GM10847 (cell line): ENCODE results near the gene DENND2C.
A peak's percentile ranks its signal among the peaks of the same experiment; 100 is the strongest.

Experiments
- POLR2A ChIP-seq: IDR thresholded peaks from 2 replicates; pipeline ENCODE4 v1.6.1; 2011; ENCODE audit not compliant: insufficient read length; ENCODE audit errors: extremely low read depth

Gene DENND2C, protein sequence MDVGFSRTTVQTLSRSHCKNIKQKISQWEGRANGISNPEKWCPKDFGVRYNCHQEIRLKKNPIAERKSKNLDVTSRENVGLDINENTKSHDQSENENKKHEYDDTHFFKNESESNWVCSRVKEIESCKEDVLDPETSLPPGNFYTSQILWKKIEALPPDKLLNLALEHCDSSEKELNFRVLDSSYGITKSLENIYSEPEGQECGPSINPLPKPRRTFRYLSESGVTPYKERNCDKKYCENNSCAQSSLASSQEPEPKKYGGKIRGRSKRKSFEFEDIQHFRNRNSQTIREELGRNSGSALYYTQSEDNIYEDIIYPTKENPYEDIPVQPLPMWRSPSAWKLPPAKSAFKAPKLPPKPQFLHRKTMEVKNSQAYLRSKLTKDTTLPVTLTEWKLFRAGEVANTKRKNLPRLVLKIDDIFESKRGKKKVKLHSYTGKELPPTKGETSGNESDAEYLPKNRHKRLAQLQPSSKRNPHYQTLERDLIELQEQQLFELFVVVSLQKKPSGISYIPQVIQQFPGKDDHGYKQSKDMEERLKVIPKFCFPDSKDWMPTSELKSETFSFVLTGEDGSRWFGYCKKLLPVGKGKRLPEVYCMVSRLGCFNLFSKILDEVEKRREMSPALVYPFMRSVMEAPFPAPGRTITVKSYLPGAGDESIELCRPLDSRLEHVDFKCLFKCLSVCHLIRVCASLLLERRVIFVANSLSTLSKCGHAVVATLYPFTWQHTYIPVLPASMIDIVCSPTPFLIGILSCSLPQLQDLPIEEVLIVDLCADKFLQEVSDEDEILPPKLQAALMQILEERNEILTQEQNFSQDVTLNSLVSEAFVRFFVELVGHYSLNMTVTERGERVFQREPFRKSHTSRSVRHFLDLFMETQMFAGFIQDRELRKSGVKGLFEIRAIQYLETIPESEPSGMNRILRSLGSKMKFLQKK

GRCh38 chr1:114669562-114670082, at the start of gene DENND2C:
TSS of gene DENND2C (minus strand) at chr1:114670049. CDS start at chr1:114625984, 44,065 bp downstream.
- TF ChIP-seq POLR2A, result no peak

- no peak for TF ChIP-seq POLR2A
Measured at GRCh38 chr1:114719424-114719787, 49.6 kb upstream of the DENND2C start.

DNA sequence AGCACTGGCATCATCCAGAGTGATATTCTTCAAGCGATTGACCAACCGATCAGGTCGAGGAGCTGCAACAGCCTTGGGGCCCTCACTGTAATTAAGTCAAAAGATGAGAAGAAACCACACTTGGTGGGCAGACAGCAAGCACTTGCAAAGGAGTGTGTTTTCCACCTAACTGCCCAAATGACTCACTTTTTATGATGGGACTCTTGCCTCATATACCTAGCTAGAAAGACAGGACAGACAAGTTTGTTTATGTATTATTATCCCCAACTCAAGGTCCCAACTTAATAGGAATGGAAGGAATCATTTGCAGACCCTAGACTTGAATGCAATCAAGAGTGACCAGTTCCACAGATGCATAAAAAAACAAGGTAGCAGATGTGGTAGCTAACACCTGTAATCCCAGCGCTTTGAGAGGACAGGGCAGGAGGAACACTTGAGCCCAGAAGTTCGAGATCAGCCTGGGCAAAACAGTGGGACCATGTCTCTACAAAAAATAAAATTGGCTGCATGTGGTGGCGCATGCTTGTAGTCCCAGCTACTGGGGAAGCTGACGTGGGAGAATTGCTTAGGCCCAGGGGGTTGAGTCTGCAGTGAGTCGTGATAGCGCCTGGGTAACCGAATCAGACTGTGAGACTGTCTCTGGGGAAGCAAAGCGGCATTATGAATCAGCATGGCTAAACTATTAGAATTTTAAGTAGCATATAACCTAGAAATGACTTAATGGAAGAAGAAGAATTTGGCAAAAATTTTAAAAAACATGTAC, 49.0 kb upstream of the DENND2C start:
- TF ChIP-seq POLR2A, result no peak

GRCh38 chr1:114716304-114717170, 46.7 kb upstream of the DENND2C start, which contains the start of gene NRAS:
TSS of gene NRAS (minus strand) at chr1:114716771. CDS start at chr1:114716160, 611 bp downstream.
- peak; percentile 54 for TF ChIP-seq POLR2A

DNA sequence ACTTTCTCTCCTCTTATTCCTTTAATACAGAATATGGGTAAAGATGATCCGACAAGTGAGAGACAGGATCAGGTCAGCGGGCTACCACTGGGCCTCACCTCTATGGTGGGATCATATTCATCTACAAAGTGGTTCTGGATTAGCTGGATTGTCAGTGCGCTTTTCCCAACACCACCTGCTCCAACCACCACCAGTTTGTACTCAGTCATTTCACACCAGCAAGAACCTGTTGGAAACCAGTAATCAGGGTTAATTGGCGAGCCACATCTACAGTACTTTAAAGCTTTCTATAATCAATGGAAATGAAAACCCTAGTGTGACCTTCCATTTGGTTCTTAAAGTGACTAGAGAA, 46.1 kb upstream of the DENND2C start:
- TF ChIP-seq POLR2A, result no peak

GRCh38 chr1:114712977-114713376, 43.1 kb upstream of the DENND2C start:
- no peak for TF ChIP-seq POLR2A

- no peak for TF ChIP-seq POLR2A
Measured at GRCh38 chr1:114710360-114710759, 40.5 kb upstream of the DENND2C start.

DNA sequence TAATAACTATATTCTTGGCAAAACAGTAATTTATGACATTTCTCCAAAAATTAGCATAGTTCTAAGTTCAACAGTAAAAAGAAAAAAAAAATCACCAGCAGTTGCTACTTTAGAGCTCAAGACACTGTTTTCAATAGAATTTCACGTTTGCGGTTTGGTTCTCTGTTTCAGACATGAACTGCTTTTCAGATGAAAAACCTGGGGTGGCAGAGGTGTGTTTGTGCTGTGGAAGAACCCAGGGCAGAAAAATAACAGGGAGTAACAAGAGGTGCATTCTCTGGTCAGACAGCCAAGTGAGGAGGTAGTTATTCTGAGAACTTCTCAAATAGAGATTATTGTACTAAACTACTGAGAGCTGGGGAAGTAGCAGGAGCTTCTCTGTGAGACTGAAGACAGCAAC, 37.8 kb upstream of the DENND2C start:
- TF ChIP-seq POLR2A, result no peak

DNA sequence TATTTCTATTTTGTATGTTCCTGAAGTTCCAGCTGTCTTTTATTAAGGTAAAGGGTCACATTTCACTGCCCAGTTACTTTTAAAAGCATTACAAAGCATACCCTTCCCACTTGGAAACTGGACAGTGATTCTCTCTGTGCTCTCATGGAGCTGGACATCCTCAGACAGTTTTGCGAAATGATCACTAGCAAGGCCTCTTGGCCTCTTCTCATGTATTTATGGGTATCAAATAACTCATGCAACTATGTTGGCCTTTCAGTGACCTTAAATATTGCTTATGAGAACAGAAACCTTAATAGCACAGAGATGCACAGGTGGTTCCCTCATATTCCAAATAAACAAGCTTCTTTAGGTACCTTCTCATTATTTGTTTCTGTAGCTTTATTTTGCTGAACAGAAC, 33.4 kb upstream of the DENND2C start:
- no peak for TF ChIP-seq POLR2A

DNA sequence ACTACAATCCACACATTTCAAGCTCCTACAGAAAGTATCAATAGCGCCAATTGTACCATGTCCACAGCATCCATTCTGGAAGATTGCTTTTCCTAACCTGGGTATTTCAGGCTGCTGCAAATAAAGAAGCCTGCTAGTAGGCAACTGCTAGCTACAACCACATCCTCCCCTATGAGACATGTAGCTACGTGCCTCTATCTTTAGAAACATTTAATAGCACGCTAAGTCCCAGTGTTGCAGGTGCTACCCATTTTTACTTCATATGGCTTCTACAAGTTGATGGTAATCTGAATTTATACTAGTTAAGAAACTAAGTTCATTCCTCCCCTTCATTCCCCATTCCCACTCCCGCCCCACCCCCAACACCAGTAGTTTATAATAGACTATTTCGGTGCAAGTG, 32.9 kb upstream of the DENND2C start:
- TF ChIP-seq POLR2A, result no peak

GRCh38 chr1:114701931-114702330, 32.1 kb upstream of the DENND2C start:
- TF ChIP-seq POLR2A, result no peak

GRCh38 chr1:114700036-114700600, 30.3 kb upstream of the DENND2C start:
- TF ChIP-seq POLR2A, result no peak

DNA sequence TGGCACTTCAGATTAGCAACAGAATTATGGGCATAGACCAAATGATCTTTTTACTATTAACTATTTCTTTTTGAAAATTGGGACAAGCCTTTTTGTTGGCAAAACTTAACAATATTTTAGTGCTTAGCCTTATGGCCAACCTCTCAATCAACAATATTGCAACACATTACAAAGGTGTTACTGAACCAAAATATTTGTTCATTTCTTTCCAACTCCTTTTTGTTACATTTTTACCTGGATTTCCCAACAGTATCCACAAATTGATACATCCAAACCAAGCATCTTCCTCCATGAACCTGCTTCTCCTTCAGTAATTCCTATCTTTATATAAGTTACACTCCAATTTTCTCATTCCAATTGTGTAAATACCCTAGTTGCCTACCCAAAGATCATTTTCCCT, 27.0 kb upstream of the DENND2C start:
- no peak for TF ChIP-seq POLR2A
